GM21360 (cell line): ENCODE results near the gene EIF4EBP2.

Experiments used
- ATAC-seq: cut with Tn5 transposase; IDR thresholded peaks from one replicate; pipeline ENCODE4 v1.9.1; 2021; ENCODE audit warnings: mild to moderate bottlenecking, moderate library complexity; ENCODE audit not compliant: unreplicated experiment

Gene EIF4EBP2, protein sequence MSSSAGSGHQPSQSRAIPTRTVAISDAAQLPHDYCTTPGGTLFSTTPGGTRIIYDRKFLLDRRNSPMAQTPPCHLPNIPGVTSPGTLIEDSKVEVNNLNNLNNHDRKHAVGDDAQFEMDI

DNA sequence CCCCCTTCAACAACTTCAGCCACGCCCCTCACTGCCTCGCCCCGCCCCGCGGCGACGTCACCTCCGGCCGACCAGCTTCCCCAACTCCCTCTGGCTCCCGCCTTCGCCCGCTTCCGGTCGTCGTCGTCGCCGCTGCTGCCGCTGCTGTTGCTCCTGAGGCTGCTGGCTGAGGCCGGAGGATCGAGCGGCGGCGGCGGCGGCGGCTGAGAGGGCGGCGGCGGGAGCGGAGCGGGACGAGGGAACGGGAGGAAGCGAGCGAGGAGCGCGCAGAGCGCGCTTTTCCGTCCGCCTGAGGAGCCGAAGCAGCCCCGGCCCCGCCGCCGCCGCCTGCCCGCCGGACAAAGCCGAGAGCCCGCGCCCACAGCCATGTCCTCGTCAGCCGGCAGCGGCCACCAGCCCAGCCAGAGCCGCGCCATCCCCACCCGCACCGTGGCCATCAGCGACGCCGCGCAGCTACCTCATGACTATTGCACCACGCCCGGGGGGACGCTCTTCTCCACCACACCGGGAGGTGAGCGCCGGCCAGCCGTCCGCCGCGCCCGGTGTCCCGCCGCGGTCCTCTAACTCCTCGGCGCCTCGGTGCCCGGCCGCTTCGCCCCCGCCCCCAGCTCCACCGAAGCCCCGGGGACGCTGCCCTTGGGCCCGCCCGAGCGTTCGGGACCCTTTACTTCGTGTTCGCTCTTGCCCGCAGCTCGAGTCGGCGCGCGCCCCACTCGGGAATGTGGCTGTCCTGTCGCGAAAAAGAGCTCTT is at the start of gene EIF4EBP2:
TSS of gene EIF4EBP2 (plus strand) at position 110 of the 751 bp plus-strand sequence. CDS start at position 367, 257 bp downstream.
- ATAC-seq: peak; percentile 77

DNA sequence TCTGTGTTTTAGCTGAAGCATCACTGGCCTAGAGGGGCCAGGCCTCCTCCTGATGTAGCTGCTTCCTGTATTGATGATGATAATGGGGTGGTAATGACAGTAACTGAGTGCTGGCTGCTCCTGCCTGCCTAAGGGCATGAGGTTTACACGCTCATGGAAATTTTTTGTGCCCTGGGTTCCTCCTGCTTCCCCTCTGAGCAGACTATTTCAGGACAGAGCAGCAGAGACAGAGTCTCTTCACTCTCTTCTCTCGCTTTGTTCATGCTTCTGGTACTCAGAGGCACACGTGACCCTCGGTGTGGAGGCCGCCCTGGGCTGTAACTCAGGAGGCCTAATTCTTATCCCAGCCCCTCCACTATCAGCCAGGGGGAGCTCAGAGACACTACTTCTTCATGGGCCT is 49.4 kb upstream of the EIF4EBP2 start:
- no peak for ATAC-seq

DNA sequence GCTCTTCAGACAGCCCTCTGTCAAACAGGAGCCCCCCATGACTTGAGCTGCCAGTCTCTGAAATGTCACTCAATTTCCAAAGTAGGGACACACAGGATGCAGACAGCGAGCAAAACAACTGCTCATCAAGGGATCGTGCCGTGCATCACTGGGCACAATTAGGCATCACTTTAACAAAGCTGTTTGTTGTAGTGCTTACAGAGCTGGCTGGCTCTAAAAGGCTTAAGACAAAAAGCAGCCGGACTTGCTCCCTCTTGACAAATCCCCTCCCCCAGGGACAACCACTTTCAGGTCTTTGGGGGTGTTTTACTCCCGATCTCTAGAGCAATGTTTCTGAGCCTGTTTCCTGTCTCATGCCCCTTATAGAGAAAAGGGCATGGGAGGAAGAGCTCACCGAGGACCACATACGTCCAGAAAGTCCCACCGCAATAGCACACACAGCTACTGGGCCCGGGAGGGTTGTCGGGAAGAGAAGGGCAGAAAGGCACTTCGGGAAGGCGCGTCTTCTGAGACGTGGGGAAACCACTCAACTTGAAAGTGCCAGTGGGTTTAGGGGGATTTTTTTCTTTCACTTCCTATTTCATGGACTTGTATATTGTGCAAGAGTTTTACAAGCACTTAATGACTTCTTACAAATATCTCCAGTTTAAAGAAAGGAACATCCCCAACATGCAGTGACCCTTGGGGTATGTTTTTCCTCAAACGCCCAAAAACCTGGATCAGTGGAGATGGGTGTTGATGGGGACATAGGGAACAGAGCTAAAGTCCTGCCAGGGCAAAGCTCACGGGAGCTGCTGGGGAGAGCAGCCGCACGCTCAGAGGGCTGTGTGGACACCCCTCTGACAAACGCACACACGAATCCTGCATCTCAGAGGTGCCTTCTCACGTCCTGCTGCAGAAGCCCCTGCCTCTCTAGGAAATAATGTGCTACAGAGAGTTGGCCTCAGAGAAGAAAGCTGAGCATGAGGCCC is 48.6 kb upstream of the EIF4EBP2 start:
- ATAC-seq: peak; percentile 46

DNA sequence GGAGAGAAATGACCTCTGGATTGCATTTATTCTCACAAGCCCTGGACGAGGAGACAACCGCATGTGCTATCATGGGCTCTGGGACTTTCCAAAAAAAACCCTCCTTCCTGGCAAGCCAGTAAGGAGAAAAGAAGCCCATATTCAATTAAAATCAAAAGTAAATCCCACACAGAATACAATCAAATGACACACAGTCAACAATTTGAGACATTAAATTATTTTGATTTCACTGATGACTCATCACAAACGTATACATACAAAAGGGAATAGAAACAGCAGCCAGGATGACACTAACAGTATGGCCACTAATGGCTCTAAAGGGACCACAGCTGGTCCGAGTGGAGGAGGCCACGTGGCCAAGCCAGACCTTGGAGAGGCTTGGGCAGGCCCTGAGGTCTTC is 46.4 kb upstream of the EIF4EBP2 start:
- no peak for ATAC-seq

DNA sequence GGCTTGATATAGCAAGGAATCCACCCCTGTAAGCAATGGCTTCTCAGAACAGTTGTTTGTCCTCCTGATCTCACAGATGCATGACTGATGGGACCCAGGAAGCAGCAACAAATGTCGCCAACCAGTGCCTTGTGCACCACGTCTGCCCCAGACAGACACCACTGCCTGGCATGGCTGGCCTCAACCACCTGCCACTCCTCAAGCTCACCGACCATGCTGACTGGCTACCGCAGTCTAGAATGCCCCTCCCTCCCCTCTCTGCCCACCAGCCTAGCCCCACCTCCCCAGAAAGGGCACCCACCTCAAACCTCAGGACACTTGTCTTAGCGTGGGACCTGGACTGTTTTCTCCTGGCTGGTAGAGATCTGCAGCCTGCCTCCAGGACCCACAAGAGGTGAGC is 45.5 kb upstream of the EIF4EBP2 start:
- no peak for ATAC-seq

DNA sequence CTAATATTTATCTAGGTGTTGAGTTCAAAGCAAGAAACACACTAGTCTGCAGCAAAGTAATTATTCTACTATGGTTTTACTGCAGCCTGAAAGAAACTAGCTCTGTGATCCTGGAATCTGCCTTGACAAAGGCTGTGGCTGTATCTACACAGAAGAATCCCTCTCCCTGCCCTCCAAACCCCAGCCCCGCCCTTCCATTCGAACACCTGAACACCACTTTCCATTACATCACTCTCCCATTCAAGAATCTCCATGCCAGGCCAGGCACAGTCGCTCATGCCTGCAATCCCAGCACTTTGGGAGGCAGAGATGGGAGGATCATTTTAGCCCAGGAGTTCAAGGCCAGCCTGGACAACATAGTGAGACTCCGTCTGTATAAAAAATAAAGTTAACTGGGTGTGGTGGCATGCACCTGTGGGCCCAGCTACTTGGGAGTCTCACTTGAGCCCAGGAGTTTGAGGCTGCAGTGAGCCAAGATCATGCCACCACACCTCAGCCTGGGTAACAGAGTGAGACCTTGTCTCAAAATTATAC is 44.9 kb upstream of the EIF4EBP2 start:
- ATAC-seq: no peak

DNA sequence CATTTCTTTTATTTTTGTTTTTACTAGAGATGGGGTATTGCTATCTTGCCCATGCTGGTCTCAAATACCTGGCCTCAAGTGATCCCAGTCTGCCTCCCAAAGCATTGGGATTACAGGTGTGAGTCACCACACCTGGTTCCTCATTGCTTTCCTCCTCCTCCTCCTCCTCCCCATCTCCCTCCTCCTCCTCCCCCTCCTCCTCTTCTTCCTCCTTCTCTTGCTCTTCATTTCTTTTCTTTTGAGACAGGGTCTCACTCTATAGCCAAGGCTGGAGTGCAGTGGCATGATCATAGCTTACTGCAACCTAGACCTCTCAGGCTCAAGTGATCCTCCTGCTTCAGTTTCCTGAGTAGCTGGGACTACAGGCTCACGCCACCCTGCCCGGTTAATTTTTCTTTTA is 43.7 kb upstream of the EIF4EBP2 start:
- ATAC-seq: no peak

DNA sequence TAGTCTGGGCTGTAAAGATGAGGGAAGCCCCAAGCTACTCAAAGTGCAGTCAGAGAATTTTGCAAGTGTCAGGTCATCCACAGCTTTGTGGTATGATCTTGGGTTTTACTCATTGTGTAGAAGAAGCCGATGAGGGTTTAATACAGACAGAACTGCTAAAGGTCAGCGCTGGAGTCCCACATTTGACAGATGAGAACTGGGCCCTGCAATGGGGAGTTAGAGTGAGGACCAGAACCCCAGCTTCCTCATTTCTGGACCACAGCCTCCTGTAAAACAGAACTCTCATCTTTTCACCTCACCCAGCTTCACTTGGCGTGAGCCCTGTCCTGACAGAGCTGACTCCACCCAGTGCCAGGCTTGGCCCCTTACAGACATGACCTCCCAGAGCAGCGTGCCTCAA is 41.6 kb upstream of the EIF4EBP2 start:
- ATAC-seq: no peak

DNA sequence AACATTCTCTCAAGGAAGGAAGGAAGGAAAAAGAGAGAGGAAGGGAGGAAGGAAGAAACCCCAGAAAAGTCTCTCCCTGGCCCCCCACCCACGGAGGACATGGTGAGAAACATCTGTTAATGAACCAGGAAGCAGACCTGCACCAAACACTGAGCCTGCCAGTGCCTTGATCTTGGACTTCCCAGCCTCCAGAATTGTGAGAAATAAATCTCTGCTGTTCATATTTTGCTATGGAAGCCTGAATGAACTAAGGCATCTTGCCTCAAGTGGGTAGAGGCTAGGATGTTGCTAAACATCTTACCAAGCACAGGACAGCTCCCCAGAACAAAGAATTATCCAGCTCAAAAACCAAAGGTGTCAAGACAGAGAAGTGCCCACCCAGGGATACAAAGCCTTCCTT is 40.7 kb upstream of the EIF4EBP2 start:
- no peak for ATAC-seq

DNA sequence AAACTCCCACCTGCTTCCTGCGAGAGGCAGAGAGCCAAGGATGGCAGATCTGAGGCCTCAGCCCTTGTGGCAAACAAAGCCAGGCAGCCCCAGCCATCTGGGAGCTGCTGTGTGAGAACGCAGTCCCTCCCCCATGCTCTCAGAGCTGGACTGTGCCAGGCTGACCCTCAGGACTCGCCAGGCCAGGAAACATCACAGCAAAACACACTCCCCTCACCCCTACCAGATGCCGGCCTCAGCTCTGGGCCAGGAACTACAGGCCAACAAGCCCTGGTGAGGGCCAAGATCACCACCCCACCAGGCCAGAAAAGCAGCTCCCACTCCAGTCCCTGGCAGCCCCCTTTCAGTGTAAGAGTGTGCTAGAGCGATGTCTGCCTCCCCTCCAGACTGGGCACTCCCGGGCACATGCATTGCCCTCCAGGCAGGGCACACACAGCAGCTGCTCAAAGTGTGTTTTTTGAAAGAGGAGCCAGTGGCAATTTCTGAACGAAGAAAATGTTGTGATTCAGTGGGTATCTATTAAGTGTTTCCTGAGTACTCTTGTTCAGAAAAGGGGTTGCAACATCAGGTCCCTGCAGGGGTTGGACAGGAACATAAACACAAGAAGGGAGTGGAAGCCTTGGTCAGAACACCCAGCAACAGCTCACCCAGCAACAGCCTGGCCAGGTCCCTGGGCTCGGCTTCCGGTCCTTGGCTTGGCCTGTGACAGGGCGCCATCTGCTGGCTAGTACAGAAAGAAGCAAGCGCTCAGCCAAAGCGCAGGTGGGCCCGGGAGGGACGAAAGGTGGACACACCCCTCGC is 39.8 kb upstream of the EIF4EBP2 start:
- peak; percentile 93 for ATAC-seq

DNA sequence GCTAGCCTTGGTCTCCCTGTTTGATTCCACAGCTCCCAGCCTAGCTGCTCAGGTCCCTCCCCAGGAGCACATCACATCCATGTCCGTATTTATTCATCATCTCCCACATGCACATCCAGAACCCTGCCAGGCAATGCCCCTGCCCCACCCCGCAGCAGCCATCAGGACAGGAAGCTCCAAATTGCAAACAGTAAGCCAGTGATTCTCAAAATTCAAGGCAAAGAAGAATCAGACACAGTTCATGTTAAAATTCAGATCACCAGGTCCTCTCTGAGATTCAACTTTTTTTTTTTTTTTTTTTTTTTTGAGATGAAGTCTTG is 39.2 kb upstream of the EIF4EBP2 start:
- no peak for ATAC-seq

DNA sequence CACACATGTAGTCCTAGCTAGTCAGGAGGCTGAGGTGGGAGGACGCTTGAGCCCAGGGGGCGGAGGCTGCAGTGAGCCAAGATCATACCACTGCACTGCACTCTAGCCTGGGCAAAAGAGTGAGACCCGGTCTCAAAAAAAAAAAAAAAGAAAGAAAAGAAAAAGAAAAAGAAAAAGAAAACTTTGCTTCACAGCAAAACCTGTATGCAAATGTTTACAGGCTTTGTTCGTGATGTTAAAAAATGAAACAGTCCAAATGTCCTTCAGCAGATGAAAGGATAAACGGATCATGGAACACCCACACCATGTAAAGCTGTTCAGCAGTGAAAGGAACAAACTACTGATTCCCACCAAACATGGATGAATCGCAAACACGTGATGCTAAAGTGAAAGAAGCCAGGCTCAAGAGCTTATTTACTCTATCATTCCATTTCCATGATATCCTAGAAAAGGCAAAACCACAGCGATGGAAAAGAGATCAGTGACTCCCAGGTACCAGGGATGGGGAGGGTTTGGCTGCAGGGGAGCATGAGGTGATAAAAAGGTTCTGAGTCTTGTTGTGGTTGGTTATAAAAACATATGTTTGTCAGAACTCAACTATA is 36.6 kb upstream of the EIF4EBP2 start:
- no peak for ATAC-seq

DNA sequence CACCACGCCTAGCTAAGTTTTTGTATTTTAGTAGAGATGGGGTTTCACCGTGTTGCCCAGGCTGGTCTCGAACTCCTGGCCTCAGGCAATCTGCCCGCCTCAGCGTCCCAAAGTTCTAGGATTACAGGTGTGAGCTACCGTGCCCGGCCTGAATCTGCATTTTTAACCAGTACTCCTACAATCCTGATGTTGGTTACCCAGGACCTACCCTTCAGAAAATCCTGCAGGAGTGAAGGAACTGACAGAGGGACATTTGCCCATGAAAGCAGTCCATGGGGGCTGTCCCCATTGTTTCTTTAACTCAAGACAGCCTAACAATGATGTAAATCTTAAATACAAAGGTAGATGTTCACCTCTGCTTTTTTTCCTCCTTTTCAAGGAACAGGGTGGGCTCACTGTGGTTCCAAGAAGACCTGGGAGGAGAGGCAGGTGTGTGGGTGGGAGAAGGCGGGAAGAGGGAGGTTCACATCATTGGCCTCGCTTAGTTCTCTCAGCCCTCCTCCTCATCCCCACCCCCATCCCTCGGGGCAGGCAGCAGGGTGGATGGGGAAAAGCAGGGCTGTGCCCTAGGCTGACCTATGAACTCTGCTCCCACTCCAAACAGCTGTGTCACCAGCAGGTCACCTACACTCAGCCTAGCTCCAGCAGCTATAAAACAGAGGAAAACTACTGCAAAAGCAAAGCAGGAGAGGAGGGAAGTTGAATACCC is 35.0 kb upstream of the EIF4EBP2 start:
- no peak for ATAC-seq

DNA sequence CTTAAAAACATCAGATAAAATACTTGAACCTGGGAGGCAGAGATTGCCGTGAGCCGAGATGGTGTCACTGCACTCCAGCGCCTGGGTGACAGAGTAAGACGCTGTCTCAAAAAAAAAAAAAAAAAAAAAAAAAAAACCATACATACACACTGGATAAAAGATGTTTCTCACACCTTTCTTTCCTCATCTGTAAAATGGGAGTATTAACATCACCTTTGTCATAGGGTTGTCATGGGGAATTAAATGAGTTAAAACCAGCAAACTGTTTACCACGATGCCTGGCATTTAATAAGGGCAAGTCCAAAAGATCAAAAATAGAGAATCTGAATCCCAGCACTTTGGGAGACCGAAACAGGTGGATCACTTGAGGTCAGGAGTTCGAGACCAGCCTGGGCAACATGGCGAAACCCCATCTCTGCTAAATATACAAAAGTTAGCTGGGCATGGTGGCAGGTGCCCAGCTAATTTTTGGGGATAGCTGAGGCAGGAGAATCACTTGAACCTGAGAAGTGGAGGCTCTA is 34.4 kb upstream of the EIF4EBP2 start:
- ATAC-seq: no peak

DNA sequence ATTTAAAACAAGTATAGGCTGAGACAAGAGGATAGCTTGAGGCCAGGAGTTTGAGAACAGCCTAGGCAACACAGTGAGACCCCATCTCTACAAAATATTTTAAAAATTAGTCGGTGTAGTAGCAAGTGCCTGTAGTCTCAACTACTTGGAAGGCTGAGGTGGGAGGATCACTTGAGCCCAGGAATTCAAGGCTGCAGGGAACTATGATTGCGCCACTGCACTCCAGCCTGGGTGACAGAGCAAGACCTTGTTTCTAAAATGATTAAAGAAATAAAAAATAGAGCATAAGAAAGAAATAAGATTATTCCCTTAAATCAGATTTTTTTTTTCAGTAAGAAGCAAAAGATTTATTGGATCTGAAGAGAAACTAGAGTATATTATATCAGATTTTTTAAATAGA is 33.2 kb upstream of the EIF4EBP2 start:
- no peak for ATAC-seq

DNA sequence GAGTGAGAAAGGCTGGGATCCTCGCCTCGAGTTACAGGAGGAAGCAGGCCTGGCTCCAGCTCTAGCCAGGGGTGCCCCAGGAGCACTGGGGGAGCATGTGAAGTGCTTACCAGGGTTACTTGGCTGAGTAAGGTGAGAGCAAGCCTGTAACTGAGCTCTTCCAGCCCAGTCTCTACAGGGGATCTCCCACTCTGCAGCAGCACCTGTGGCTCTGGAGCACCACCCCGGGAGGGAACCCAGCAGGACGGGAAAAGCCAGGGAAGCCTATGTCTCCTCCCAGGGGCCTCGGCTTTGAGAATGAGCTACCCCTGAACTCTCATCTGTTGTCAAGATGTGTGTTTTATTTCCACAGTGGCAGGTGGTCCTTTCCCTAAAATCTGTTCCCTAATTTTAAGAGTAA is 32.1 kb upstream of the EIF4EBP2 start:
- ATAC-seq: no peak

DNA sequence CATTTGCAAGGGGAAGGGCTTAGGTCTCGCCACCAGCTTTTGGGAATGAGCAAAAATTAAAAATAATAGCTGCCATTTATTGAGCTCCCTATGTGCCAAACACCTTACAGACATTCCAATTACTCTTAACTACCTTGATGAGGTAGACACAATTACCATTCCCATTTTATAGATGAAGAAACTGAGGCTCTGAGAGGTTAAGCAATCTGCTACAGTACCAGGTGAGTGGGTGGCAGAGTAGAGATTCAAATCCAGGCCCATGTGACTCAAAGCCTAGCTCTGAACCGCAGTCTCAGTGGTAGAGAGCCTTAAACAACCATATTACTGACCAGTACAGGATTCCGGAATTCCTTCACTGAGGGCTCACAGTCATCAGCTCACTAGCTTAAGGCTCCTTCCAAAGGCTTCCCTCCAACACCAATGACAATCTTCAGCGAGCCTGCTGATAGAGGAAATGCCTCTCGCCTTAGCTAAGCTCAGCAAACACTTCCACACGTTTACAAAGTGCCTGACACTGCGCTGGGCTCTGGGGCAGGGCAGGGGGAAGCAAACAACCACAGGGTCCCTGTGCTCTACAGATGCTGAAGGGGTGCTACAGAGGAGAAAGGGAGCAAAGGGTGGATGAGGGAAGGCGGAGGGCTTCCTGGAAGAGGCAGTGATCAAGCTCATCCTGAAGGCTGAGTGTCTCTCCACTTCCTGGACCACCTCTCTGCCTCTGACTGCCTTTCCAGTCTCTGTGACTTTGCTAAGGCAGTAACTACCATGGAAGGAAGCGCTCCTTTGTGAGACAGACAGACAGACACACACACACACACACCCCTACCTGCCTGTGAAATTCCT is 28.9 kb upstream of the EIF4EBP2 start:
- no peak for ATAC-seq
